GM19438 (cell line): ENCODE data around the gene TRAPPC5.
"Not testable (repeated sequence)": the region's sequence is repeated elsewhere in the genome, so short reads cannot be mapped to it uniquely, and the experiment has no call there.

ENCODE experiments used
- ATAC-seq: cut with Tn5 transposase; IDR thresholded peaks from one replicate; pipeline ENCODE4 v1.9.1; 2021; ENCODE audit warnings: low read depth; ENCODE audit not compliant: unreplicated experiment

The TRAPPC5 gene

GRCh38 chr19:7680606-7681339, at the start of gene TRAPPC5:
TRAPPC5 (plus strand) TSS chr19:7680833; CDS start chr19:7682254, 1,421 bp downstream.
- no peak for ATAC-seq

GRCh38 chr19:7631577-7631976, 49.1 kb upstream of the TRAPPC5 start:
- ATAC-seq = no peak

- ATAC-seq = no peak
These were observed 48.1 kb upstream of the TRAPPC5 start for GRCh38 chr19:7632340-7633203.

GRCh38 chr19:7633698-7634097, 46.9 kb upstream of the TRAPPC5 start, which contains the start of gene PCP2:
PCP2 (minus strand) TSS chr19:7633719; CDS start chr19:7633457, 262 bp downstream.
- no peak for ATAC-seq

- ATAC-seq = no peak
These were observed 45.0 kb upstream of the TRAPPC5 start for GRCh38 chr19:7635670-7636069.

DNA sequence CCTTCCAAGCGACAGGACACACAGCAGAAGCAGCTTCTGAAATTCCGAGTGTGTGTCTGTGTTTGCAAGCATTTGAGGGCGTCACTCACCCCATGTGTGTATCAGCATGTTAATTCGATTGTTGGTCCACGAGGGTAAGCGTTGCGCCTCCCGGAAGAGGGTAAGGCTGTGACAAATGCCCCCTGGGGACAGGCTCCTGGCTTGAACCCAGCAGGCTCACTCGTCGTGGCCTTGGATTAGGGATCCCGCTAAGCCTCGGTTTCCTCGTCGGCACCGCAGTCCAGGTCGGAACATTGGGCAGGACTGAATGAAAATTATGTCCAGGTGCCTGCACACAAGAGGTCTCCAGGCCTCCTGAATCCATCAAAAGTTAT, 44.3 kb upstream of the TRAPPC5 start:
- ATAC-seq = no peak

DNA sequence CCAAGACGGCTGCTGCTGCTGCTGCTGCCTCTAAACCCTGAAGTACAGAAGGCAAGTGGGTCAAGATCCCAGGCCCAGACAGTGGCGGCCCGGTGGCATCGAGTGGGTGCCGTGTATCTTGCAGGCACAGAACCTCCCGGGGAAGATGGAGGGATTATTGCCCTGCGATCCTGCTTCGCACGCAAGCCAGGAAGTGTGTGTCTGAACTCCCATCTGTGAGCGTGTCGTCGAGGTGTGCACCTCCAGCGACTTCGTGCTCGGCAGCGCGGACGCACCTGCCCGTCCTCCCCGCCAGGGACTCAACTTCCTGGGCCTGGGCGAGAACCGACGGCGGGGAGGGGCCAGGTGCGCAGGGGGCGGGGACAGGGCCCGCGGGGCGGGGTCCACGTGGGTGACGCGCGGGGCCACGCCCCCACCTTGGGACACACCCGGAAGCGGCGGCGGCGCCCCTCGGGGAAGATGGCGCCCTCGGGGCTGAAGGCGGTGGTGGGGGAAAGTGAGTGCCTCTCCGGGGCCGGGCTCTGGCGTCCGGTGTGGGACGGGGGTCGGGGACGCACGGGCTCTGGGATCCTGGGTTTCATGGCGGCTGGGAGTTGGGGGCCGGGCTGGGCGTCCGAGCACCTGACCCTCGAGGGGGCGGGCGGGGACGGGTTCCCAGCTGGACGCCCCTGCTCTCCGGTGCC, 43.8 kb upstream of the TRAPPC5 start, which contains the start of gene STXBP2:
TSS of gene STXBP2 (plus strand) at position 420 of the 683 bp plus-strand sequence. CDS start at position 460, 40 bp downstream.
- ATAC-seq = peak; percentile 60

- ATAC-seq = peak; percentile 28
These were observed 43.0 kb upstream of the TRAPPC5 start for GRCh38 chr19:7637374-7638256.

- ATAC-seq = no peak
These were observed 41.7 kb upstream of the TRAPPC5 start for GRCh38 chr19:7638802-7639465.

DNA sequence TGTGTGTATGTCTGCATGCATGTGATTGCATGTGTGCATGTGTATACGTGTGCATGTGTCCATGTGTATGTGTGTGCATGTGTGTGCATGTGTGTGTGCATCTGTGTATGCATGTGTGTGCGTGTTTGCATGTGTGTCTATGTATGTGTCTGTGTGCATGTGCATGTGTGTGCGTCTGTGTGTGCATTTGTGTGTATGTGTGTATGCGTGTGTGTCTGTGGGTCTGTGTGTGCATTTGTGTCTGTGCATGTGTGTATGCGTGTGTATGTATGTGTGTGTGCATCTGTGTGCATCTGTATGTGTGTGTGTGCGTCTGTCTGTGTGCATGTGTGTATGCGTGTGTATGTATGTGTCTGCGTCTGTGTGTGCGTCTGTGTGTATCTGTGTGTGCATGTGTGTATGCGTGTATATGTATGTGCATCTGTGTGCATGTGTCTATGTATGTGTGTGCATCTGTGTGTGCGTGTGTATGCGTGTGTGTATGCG, 40.7 kb upstream of the TRAPPC5 start:
- no peak for ATAC-seq

- no peak for ATAC-seq
These were observed 39.8 kb upstream of the TRAPPC5 start for GRCh38 chr19:7640803-7641202.

DNA sequence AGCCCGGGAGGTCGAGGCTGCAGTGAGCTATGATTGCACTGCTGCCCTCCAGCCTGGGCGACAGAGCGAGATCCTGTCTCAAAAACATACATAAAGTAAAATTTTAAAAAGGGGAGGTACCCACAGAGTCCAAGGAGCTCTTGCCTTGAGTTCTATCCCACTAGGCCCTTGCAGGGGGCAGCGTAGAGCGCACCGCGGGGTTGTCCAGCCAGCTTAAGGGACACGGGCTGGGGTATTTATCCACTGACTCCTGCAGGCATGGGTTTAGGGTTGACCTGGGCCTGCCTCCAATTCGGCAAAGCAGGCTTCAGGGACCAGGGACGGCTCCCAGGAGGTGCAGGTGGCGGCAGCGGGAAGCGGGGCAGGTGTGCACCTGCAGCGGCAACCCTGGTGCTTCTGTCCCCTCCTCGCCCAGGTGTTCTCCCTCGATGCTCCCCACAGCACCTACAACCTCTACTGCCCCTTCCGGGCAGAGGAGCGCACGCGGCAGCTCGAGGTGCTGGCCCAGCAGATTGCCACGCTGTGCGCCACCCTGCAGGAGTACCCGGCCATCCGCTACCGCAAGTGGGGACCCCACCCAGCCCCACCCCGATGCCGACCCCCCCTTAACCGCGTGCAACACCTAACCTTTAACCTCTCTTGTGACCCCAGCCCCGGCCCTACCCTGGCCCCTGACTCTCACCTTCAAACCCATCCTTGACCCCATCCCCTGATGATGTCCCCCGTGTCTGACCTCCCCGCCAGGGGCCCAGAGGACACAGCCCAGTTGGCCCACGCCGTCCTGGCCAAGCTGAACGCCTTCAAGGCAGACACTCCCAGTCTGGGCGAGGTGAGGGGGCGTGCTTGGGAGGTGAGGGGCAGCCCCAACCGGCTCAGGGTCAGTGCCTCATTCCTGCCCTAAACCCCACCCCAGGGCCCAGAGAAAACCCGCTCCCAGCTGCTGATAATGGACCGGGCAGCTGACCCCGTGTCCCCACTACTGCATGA, 39.0 kb upstream of the TRAPPC5 start:
- no peak for ATAC-seq

DNA sequence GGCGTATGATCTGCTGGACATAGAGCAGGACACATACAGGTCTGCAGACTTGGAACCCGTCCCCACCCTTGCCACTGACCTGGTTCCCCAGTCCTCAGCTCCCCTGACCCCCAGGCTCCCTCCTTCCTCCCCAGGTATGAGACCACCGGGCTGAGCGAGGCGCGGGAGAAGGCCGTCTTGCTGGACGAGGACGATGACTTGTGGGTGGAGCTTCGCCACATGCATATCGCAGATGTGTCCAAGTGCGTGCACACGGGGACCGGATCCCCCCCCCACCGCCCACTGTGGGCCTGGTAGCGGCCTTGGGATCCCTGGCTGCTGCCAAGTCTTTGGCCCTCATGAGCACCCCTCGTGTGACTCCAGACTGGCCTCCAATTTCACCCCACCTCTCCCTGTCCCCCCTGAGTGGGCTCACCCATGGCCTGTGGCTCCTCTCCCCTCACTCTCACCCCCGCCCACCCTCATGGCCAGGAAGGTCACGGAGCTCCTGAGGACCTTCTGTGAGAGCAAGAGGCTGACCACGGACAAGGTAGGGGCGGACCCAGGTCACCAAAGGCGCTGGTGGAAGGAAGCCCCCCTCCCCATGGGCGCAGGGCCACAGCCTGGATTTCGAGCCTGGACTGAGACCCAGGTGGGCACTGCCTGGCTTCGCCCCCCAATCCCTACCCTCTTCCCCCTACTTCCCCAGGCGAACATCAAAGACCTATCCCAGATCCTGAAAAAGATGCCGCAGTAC, 38.2 kb upstream of the TRAPPC5 start:
- ATAC-seq = no peak

- ATAC-seq = no peak
These were observed 37.6 kb upstream of the TRAPPC5 start for GRCh38 chr19:7643031-7643415.

- not testable (repeated sequence) for ATAC-seq
These were observed 36.7 kb upstream of the TRAPPC5 start for GRCh38 chr19:7643629-7644549.

DNA sequence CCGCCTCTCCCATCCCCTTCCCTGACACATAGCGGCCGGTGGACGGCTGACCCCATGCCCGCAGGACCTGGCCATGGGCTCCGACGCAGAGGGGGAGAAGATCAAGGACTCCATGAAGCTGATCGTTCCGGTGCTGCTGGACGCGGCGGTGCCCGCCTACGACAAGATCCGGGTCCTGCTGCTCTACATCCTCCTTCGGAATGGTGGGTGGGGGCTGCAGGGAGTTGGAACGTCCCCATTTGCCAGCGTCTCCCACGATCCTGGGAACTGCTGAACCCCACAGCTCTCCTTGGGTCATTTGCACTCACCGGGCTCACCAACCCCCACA, 36.1 kb upstream of the TRAPPC5 start:
- no peak for ATAC-seq

GRCh38 chr19:7645163-7645562, 35.5 kb upstream of the TRAPPC5 start:
- no peak for ATAC-seq
